Karpas-422 (cell line): ENCODE results near the gene ANKRD35. TPM values are rescaled to one million over a fixed set of nuclear protein-coding genes. Genes with fewer than 3 reads are reported as not detected.
A peak's percentile ranks its signal among the peaks of the same experiment; 100 is the strongest.

ENCODE experiments used
- DNase-seq: peaks from one replicate; pipeline ENCODE4 v3.0.0-alpha.2; 2015
- H2AFZ ChIP-seq: fragments of 200-600 bp; sonication (generic); 2 replicates; pipeline ENCODE4 v1.6.1; 2014; ENCODE audit warnings: antibody characterized with exemption, low read length, mixed read lengths
- H3K27ac ChIP-seq: fragments of 200-600 bp; sonication (generic); 2 replicates; pipeline ENCODE4 v1.5.1; 2014; ENCODE audit warnings: mild to moderate bottlenecking, low read length, moderate library complexity
- H3K27me3 ChIP-seq: fragments of 200-600 bp; sonication (generic); 2 replicates; pipeline ENCODE4 v1.6.1; 2014; ENCODE audit warnings: low read length, mixed read lengths
- H3K36me3 ChIP-seq: fragments of 200-600 bp; sonication (generic); 2 replicates; pipeline ENCODE4 v1.6.1; 2014; ENCODE audit warnings: low read length, mixed read lengths; ENCODE audit not compliant: insufficient read depth
- H3K4me1 ChIP-seq: fragments of 200-600 bp; sonication (generic); 2 replicates; pipeline ENCODE4 v1.6.1; 2014; ENCODE audit warnings: mild to moderate bottlenecking, low read length, mixed read lengths
- H3K4me2 ChIP-seq: fragments of 200-600 bp; sonication (generic); 2 replicates; pipeline ENCODE4 v1.6.1; 2014; ENCODE audit warnings: low read length, low read depth, mild to moderate bottlenecking; ENCODE audit not compliant: poor library complexity, severe bottlenecking
- H3K4me3 ChIP-seq: fragments of 200-600 bp; sonication (generic); 2 replicates; pipeline ENCODE4 v1.5.1; 2014; ENCODE audit warnings: mild to moderate bottlenecking, antibody characterized with exemption, low read length, mixed read lengths
- H3K79me2 ChIP-seq: fragments of 200-600 bp; sonication (generic); 2 replicates; pipeline ENCODE4 v1.6.1; 2014; ENCODE audit warnings: mild to moderate bottlenecking, low read length, mixed read lengths
- H3K9ac ChIP-seq: fragments of 200-600 bp; sonication (generic); 2 replicates; pipeline ENCODE4 v1.6.0; 2014; ENCODE audit warnings: low read length
- H3K9me2 ChIP-seq: fragments of 200-600 bp; sonication (generic), shearing (Covaris generic); replicated peaks from 2 replicates; pipeline ENCODE4 v1.6.0; 2014; ENCODE audit warnings: mild to moderate bottlenecking, low read length, moderate library complexity; ENCODE audit not compliant: insufficient read depth
- H3K9me3 ChIP-seq: fragments of 300-700, 200-600 bp; sonication (generic); 2 replicates; pipeline ENCODE4 v1.6.1; 2014; ENCODE audit warnings: low read length, mixed read lengths
- H4K20me1 ChIP-seq: fragments of 200-600 bp; sonication (generic); 2 replicates; pipeline ENCODE4 v1.6.1; 2014; ENCODE audit warnings: mild to moderate bottlenecking, antibody characterized with exemption, low read length, low read depth; ENCODE audit not compliant: insufficient read depth
- total RNA-seq: library from RNA; depleted of rRNA; stranded (reverse); fragments of >200 nt; shearing (Covaris generic); gene quantifications from 2 replicates; pipeline ENCODE4 v1.2.3, GENCODE V29; 2014; ENCODE audit warnings: low replicate concordance

Gene ANKRD35
- total RNA-seq, 1 experiment from 2014 or later: not detected

DNA sequence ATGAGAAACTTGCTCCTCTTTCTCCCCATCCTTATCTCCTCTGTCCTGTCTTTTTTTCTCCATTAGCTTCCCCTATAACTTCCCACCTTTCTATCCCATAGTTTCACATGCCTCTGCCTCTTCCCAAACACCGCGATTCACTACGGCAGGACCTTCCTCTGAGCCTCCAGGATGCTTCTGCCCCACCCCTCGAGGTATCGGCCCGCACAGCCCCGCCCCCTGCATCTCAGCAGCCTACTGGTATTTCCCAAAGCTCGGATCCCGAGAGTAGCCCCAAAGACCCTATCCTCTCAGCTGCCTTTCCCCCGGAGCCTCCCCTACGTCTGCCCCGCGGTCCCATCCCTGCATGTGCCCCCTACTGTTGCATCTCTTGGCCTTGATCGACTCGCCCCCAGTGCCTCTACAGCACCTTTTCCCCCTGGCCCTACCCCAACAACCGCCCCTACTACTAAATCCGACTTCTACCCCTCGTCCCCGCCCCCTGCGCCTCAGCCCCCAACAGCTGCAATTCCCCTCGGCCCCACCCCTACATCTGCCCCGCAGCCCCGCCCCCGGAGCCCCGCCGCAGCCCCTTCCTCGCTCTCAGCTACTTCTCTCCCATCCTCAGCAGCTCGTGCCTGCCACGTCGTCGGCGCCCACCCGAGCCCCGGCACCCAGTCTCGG lies 27.3 kb downstream of the ANKRD35 start:
- H3K27me3 ChIP-seq: no peaks in the 10 kb centered on the region
- DNase-seq: peak; percentile 84
- no peaks in the 10 kb centered on the region; the same call in 1 of the 2 replicates for H4K20me1 ChIP-seq
- peaks cover 14% of the 10 kb centered on the region for H3K79me2 ChIP-seq
- peak overlapping the region; percentile 75 for H3K4me3 ChIP-seq
- peak overlapping the region; percentile 78 for H3K9ac ChIP-seq
- peak overlapping the region; percentile 82 for H3K4me2 ChIP-seq
- H3K9me2 ChIP-seq: no peaks in the 10 kb centered on the region
- peak overlapping the region; percentile 86; the same call in 1 of the 2 replicates for H2AFZ ChIP-seq
- peaks cover 28% of the 10 kb centered on the region for H3K4me1 ChIP-seq
- H3K9me3 ChIP-seq: no peaks in the 10 kb centered on the region
- H3K36me3 ChIP-seq: 0 out of 2 replicates have a peak, but pooled peaks cover 2% of the 10 kb centered on the region
- peak overlapping the region; percentile 54; the same call in 1 of the 2 replicates for H3K27ac ChIP-seq

DNA sequence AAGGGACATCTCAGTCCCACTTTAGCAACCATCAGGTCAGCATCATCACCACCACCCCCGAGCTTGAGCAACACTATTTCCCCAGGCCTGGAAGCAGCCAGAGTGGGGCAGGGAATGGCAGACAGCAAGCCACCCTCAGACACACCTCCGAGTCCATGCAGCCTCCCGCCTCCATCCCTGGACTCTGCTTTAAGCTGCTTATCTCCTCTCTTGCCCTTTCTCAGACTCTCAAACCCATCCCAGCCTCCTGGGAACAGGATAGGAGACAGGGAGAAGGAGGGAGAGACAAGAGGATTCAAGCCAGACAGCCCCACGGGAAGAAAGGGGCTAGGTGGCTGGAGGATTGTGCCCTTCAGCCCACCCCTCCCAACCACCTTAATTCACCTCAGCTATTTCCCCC lies 28.5 kb downstream of the ANKRD35 start:
- Histone ChIP-seq H3K27ac (no peak overlapping the region), H3K4me3 (no peak overlapping the region), H3K9me2 (no peaks in the 10 kb centered on the region), H2AFZ (no peak overlapping the region), H3K4me2 (peak overlapping the region; percentile 82), H4K20me1 (no peaks in the 10 kb centered on the region; the same call in 1 of the 2 replicates), H3K79me2 (peaks cover 14% of the 10 kb centered on the region), H3K36me3 (0 out of 2 replicates have a peak, but pooled peaks cover 2% of the 10 kb centered on the region), H3K9me3 (no peaks in the 10 kb centered on the region), H3K9ac (peak overlapping the region; percentile 78; the same call in 1 of the 2 replicates), H3K4me1 (peaks cover 28% of the 10 kb centered on the region), H3K27me3 (no peaks in the 10 kb centered on the region)
- no peak for DNase-seq

- Histone ChIP-seq H3K79me2 (peaks cover 14% of the 10 kb centered on the region), H3K9me3 (no peaks in the 10 kb centered on the region), H4K20me1 (no peaks in the 10 kb centered on the region; the same call in 1 of the 2 replicates), H3K4me2 (no peak overlapping the region), H3K27me3 (no peaks in the 10 kb centered on the region), H3K36me3 (0 out of 2 replicates have a peak, but pooled peaks cover 2% of the 10 kb centered on the region), H3K4me1 (peaks cover 20% of the 10 kb centered on the region), H2AFZ (no peak overlapping the region), H3K9me2 (no peaks in the 10 kb centered on the region), H3K4me3 (no peak overlapping the region), H3K9ac (no peak overlapping the region), H3K27ac (no peak overlapping the region)
- peak; percentile 75 for DNase-seq
Measured at GRCh38 chr1:145855426-145855948, 30.2 kb downstream of the ANKRD35 start.

DNA sequence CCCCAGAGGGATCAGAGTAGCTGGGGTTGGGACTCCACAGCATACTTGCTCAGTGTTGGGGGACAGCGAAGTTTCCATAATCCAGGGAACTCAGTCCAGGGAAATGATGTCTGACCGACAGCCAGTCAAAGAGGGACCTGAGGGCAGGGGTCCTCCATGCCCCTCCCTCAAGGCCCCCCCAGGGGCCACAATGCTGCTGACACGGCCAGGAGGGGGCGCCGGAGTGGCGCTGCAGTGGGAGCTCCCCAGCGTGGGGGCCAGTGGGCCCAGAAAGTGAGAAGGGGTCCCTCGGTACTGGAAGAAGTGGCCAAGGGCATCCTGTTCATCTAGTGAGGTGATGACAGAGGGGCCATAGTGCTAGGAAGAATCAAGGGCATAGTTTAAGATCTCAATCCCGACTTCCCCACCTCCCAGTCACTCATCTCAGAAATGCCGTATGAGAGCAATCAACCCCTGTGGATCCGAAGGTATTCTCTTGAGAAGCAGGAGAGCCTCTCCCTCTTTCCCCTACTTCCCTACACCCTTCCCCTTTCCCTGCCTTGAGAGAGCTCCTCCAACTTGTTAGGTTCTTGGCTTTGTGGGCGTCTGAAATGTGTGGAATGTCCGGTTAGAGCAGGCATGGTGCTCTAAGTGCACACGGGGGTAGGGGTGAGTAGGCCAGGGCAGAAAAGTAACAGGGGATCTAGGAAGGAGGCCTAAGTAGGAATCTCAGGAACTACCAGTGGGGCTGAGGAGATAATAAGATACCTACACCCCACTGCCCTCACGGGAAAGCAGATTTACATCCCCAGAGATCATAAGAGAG lies 36.1 kb downstream of the ANKRD35 start:
- Histone ChIP-seq H3K79me2 (no peaks in the 10 kb centered on the region), H3K9ac (no peak overlapping the region), H2AFZ (no peak overlapping the region), H3K27ac (no peak overlapping the region), H3K4me1 (peaks cover 27% of the 10 kb centered on the region), H3K4me3 (no peak overlapping the region), H3K4me2 (no peak overlapping the region), H4K20me1 (no peaks in the 10 kb centered on the region), H3K36me3 (0 out of 2 replicates have a peak, but pooled peaks cover 4% of the 10 kb centered on the region), H3K9me2 (no peaks in the 10 kb centered on the region), H3K27me3 (no peaks in the 10 kb centered on the region), H3K9me3 (no peaks in the 10 kb centered on the region)
- DNase-seq: no peak

- no peaks in the 10 kb centered on the region for H3K9me3 ChIP-seq
- no peak overlapping the region for H3K9ac ChIP-seq
- H3K4me3 ChIP-seq: no peak overlapping the region
- H4K20me1 ChIP-seq: no peaks in the 10 kb centered on the region
- H3K27me3 ChIP-seq: no peaks in the 10 kb centered on the region
- peaks cover 10% of the 10 kb centered on the region; the same call in 1 of the 2 replicates for H3K36me3 ChIP-seq
- no peaks in the 10 kb centered on the region for H3K9me2 ChIP-seq
- H3K27ac ChIP-seq: no peak overlapping the region
- H3K79me2 ChIP-seq: no peaks in the 10 kb centered on the region
- no peak for DNase-seq
- H2AFZ ChIP-seq: no peak overlapping the region
- H3K4me2 ChIP-seq: no peak overlapping the region
- H3K4me1 ChIP-seq: peaks cover 42% of the 10 kb centered on the region
Measured at GRCh38 chr1:145847827-145848226, 37.8 kb downstream of the ANKRD35 start.

- Histone ChIP-seq H2AFZ (peak overlapping the region; percentile 78; the same call in 1 of the 2 replicates), H4K20me1 (no peaks in the 10 kb centered on the region), H3K4me2 (peak overlapping the region; percentile 88), H3K27me3 (no peaks in the 10 kb centered on the region), H3K36me3 (peaks cover 10% of the 10 kb centered on the region; the same call in 1 of the 2 replicates), H3K4me3 (peak overlapping the region; percentile 75), H3K27ac (peak overlapping the region; percentile 87), H3K79me2 (no peaks in the 10 kb centered on the region), H3K9ac (peak overlapping the region; percentile 85), H3K9me2 (no peaks in the 10 kb centered on the region), H3K9me3 (no peaks in the 10 kb centered on the region), H3K4me1 (peaks cover 42% of the 10 kb centered on the region)
- peak; percentile 68 for DNase-seq
Measured at GRCh38 chr1:145846201-145846612, 39.5 kb downstream of the ANKRD35 start.

- H3K4me2 ChIP-seq: peak within 1 kb of the TSS; percentile 88
- H2AFZ ChIP-seq: peak within 1 kb of the TSS; percentile 78
- peaks cover 42% of the 10 kb centered on the region for H3K4me1 ChIP-seq
- peak within 1 kb of the TSS; percentile 87 for H3K27ac ChIP-seq
- no peaks in the 10 kb centered on the region for H4K20me1 ChIP-seq
- peak within 1 kb of the TSS; percentile 85 for H3K9ac ChIP-seq
- H3K36me3 ChIP-seq: peaks cover 14% of the 10 kb centered on the region; the same call in 1 of the 2 replicates
- H3K79me2 ChIP-seq: no peaks in the 10 kb centered on the region
- peak; percentile 95 for DNase-seq
- no peaks in the 10 kb centered on the region for H3K9me3 ChIP-seq
- H3K27me3 ChIP-seq: no peaks in the 10 kb centered on the region
- H3K9me2 ChIP-seq: no peaks in the 10 kb centered on the region
- H3K4me3 ChIP-seq: peak within 1 kb of the TSS; percentile 75
Measured at GRCh38 chr1:145845514-145846161, 40.0 kb downstream of the ANKRD35 start, which contains the start of gene NUDT17. NUDT17 (plus strand) TSS chr1:145845630; CDS start chr1:145845641, 11 bp downstream.
